Measurements from ENCODE around the gene ZNF396.

The ZNF396 gene

DNA sequence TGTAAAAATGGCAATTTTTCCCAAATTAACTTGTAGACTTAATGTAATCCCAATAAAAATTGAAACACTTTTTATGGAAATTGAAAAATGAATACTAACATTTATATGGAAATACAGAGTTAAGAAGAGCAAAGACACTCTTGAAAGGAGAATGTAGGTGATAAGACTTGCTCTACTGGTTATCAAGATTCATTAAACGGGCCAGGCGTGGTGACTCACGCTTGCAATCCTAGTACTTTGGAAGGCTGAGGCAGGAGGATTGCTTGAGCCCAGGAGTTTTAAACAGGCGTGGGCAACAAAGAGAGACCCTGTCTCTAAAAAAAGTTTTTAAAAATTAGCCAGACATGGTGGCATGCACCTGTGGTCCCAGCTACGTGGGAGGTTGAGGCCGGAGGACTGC is 29.5 kb upstream of the ZNF396 start:
- Histone ChIP-seq H2AFZ (ENCODE audit: low read depth, low read length) (no peak overlapping the region), H3K36me3 (ENCODE audit: insufficient read depth, low read length) (no peaks in the 10 kb centered on the region), H4K20me1 (ENCODE audit: insufficient read depth, low read length) (no peaks in the 10 kb centered on the region)

DNA sequence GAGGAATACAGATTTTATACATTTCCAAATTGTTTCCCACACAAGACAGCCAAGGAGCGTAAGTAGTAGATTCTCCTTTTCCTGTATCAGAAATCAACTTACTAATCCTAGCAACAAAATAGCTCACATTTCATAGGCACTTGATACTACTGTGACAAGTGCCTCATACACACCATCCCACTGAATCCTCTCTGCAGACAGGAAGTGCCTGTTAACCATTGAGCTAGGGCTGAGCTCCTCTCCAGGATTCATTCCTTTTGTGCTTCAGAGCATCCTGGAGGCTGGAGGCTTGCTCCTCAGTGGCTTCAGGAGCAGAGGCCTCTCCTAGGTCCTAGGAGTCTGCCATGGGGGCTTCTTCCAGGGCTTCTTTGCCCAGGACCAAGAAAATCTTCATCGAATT is 20.8 kb upstream of the ZNF396 start:
- Histone ChIP-seq H3K79me2 (ENCODE audit: insufficient read depth, low read length) (no peaks in the 10 kb centered on the region), H3K4me1 (ENCODE audit: insufficient read depth, low read length) (no peaks in the 10 kb centered on the region), H2AFZ (ENCODE audit: low read depth, low read length) (no peak overlapping the region), H3K36me3 (ENCODE audit: insufficient read depth, low read length) (no peaks in the 10 kb centered on the region), H3K9me3 (ENCODE audit: insufficient read depth, low read length, severe bottlenecking) (no peaks in the 10 kb centered on the region), H3K27ac (ENCODE audit: low read length) (no peak overlapping the region), H3K4me3 (ENCODE audit: low read depth in 1 of 2, low read length in 2 of 2) (no peak overlapping the region), H3K9ac (ENCODE audit: low read depth, low read length) (no peak overlapping the region), H3K4me2 (ENCODE audit: insufficient read depth, low read length) (no peak overlapping the region), H3K27me3 (ENCODE audit: insufficient read depth, low read length, poor library complexity) (peaks cover 3% of the 10 kb centered on the region), H4K20me1 (ENCODE audit: insufficient read depth, low read length) (no peaks in the 10 kb centered on the region)
- ATAC-seq (ENCODE audit: insufficient read depth, low read depth) = 0 out of 3 replicates have a peak, but pooled peaks have one; percentile 50
- DNase-seq = no peak
- TF ChIP-seq, protein P1, sequence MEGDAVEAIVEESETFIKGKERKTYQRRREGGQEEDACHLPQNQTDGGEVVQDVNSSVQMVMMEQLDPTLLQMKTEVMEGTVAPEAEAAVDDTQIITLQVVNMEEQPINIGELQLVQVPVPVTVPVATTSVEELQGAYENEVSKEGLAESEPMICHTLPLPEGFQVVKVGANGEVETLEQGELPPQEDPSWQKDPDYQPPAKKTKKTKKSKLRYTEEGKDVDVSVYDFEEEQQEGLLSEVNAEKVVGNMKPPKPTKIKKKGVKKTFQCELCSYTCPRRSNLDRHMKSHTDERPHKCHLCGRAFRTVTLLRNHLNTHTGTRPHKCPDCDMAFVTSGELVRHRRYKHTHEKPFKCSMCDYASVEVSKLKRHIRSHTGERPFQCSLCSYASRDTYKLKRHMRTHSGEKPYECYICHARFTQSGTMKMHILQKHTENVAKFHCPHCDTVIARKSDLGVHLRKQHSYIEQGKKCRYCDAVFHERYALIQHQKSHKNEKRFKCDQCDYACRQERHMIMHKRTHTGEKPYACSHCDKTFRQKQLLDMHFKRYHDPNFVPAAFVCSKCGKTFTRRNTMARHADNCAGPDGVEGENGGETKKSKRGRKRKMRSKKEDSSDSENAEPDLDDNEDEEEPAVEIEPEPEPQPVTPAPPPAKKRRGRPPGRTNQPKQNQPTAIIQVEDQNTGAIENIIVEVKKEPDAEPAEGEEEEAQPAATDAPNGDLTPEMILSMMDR (IDR thresholded peaks at IDR 0.05; ENCODE audit: borderline replicate concordance, extremely low read depth, low read length, poor library complexity, severe bottlenecking) = no peak
- no peak for TF ChIP-seq EZH2 (IDR thresholded peaks at IDR 0.05; ENCODE audit: borderline replicate concordance, low read depth, low read length, severe bottlenecking)

More for the DNA sequence above, 29.5 kb upstream of the ZNF396 start:
- ATAC-seq (ENCODE audit: insufficient read depth, low read depth) = no peak
- H3K9ac ChIP-seq (ENCODE audit: low read depth, low read length) = no peak overlapping the region
- H3K4me3 ChIP-seq (ENCODE audit: low read depth in 1 of 2, low read length in 2 of 2) = no peak overlapping the region
- no peak for DNase-seq
- H3K4me2 ChIP-seq (ENCODE audit: insufficient read depth, low read length) = no peak overlapping the region
- no peaks in the 10 kb centered on the region for H3K9me3 ChIP-seq (ENCODE audit: insufficient read depth, low read length, severe bottlenecking)
- H3K27me3 ChIP-seq (ENCODE audit: insufficient read depth, low read length, poor library complexity) = no peaks in the 10 kb centered on the region
- no peak for TF ChIP-seq EZH2 (IDR thresholded peaks at IDR 0.05; ENCODE audit: borderline replicate concordance, low read depth, low read length, severe bottlenecking)
- TF ChIP-seq, protein P1 (IDR thresholded peaks at IDR 0.05; ENCODE audit: borderline replicate concordance, extremely low read depth, low read length, poor library complexity, severe bottlenecking) = no peak
- no peaks in the 10 kb centered on the region for H3K4me1 ChIP-seq (ENCODE audit: insufficient read depth, low read length)
- no peak overlapping the region for H3K27ac ChIP-seq (ENCODE audit: low read length)
- H3K79me2 ChIP-seq (ENCODE audit: insufficient read depth, low read length) = no peaks in the 10 kb centered on the region

DNA sequence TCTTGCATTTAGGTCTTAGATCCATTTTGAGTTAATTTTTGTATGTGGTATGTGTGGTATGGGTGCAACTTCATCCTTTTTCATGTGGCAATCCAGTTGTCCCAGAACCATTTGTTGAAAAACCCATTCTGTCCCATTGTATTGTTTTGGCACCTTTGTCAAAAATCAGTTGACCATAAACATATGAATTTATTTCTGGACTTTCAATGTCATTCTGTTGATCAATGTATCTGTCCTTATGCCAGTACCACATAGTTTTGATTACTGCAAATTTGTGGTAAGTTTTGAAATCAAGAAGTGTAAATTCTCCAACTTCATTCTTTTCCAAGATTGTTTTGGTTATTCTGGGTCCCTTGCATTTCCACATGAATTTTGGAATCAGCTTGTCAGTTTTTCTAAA is 16.6 kb upstream of the ZNF396 start:
- ATAC-seq (ENCODE audit: insufficient read depth, low read depth) (no peak), DNase-seq (no peak)
- Histone ChIP-seq H3K4me3 (ENCODE audit: low read depth in 1 of 2, low read length in 2 of 2) (no peak overlapping the region), H3K27me3 (ENCODE audit: insufficient read depth, low read length, poor library complexity) (peaks cover 4% of the 10 kb centered on the region), H3K36me3 (ENCODE audit: insufficient read depth, low read length) (no peaks in the 10 kb centered on the region), H2AFZ (ENCODE audit: low read depth, low read length) (no peak overlapping the region), H3K9ac (ENCODE audit: low read depth, low read length) (no peak overlapping the region), H4K20me1 (ENCODE audit: insufficient read depth, low read length) (no peaks in the 10 kb centered on the region), H3K79me2 (ENCODE audit: insufficient read depth, low read length) (no peaks in the 10 kb centered on the region), H3K9me3 (ENCODE audit: insufficient read depth, low read length, severe bottlenecking) (no peaks in the 10 kb centered on the region), H3K27ac (ENCODE audit: low read length) (no peak overlapping the region), H3K4me2 (ENCODE audit: insufficient read depth, low read length) (no peak overlapping the region), H3K4me1 (ENCODE audit: insufficient read depth, low read length) (no peaks in the 10 kb centered on the region)
- no peak for TF ChIP-seq EZH2 (IDR thresholded peaks at IDR 0.05; ENCODE audit: borderline replicate concordance, low read depth, low read length, severe bottlenecking)
- TF ChIP-seq, protein P1 (IDR thresholded peaks at IDR 0.05; ENCODE audit: borderline replicate concordance, extremely low read depth, low read length, poor library complexity, severe bottlenecking) = no peak

DNA sequence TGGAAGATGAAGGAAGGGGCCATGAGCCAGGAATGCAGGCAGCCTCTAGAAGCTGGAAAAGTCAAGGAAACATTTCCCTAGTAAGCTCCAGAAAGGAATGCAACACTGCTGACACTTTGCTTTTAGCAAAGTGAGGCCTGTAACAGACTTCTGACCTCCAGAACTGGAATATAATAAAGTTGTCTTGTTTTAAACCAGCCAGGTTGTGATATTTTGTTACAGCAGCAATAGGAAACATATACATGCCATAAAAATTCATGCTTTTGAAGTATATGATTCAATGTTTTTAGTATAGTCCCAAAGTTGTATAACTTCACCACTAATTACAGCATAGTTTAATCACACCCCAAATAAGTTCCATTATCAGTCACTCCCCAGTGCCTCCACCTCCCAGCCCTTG is 15.2 kb upstream of the ZNF396 start:
- Histone ChIP-seq H3K4me3 (ENCODE audit: low read depth in 1 of 2, low read length in 2 of 2) (no peak overlapping the region), H3K79me2 (ENCODE audit: insufficient read depth, low read length) (no peaks in the 10 kb centered on the region), H4K20me1 (ENCODE audit: insufficient read depth, low read length) (no peaks in the 10 kb centered on the region), H3K9me3 (ENCODE audit: insufficient read depth, low read length, severe bottlenecking) (no peaks in the 10 kb centered on the region), H2AFZ (ENCODE audit: low read depth, low read length) (no peak overlapping the region), H3K4me1 (ENCODE audit: insufficient read depth, low read length) (no peaks in the 10 kb centered on the region), H3K27ac (ENCODE audit: low read length) (no peak overlapping the region), H3K36me3 (ENCODE audit: insufficient read depth, low read length) (no peaks in the 10 kb centered on the region), H3K4me2 (ENCODE audit: insufficient read depth, low read length) (no peak overlapping the region), H3K9ac (ENCODE audit: low read depth, low read length) (no peak overlapping the region), H3K27me3 (ENCODE audit: insufficient read depth, low read length, poor library complexity) (peaks cover 4% of the 10 kb centered on the region)
- ATAC-seq (ENCODE audit: insufficient read depth, low read depth) (no peak), DNase-seq (no peak)
- no peak for TF ChIP-seq EZH2 (IDR thresholded peaks at IDR 0.05; ENCODE audit: borderline replicate concordance, low read depth, low read length, severe bottlenecking)
- TF ChIP-seq, protein P1 (IDR thresholded peaks at IDR 0.05; ENCODE audit: borderline replicate concordance, extremely low read depth, low read length, poor library complexity, severe bottlenecking) = no peak

Data from DND-41 (cell line).